VCaP (cell line): ENCODE results near the gene RASAL1.

Source experiments
- H3K27ac ChIP-seq: fragments of 450-650 bp; 2 replicates; pipeline ENCODE4 v1.5.1; 2017
- TF ChIP-seq, protein P1 (sequence below): fragments of 450-650 bp; conservative IDR thresholded peaks from 2 replicates; pipeline ENCODE4 v1.5.1; 2017; ENCODE audit warnings: mild to moderate bottlenecking, moderate library complexity

Gene RASAL1

DNA sequence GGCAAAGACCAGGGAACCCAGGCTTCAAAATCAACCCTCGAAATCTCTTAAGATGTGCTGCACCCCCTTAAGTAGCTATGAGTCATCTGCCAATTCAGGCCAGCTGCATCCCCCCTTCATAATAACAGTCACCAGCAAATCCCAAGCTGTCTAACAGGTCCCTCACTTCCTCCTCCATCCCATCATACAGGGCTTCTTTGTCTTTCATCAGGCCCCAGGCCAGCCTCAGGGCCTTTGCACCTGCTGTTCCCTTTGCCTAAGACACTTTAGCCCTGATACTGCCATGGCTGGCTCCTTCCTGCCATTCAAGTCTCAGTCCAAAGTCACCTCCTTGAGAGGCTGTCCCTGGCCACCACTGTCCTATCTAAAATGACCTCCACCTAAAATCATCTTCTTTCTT lies 4.0 kb downstream of the RASAL1 start:
- TF ChIP-seq, protein P1, sequence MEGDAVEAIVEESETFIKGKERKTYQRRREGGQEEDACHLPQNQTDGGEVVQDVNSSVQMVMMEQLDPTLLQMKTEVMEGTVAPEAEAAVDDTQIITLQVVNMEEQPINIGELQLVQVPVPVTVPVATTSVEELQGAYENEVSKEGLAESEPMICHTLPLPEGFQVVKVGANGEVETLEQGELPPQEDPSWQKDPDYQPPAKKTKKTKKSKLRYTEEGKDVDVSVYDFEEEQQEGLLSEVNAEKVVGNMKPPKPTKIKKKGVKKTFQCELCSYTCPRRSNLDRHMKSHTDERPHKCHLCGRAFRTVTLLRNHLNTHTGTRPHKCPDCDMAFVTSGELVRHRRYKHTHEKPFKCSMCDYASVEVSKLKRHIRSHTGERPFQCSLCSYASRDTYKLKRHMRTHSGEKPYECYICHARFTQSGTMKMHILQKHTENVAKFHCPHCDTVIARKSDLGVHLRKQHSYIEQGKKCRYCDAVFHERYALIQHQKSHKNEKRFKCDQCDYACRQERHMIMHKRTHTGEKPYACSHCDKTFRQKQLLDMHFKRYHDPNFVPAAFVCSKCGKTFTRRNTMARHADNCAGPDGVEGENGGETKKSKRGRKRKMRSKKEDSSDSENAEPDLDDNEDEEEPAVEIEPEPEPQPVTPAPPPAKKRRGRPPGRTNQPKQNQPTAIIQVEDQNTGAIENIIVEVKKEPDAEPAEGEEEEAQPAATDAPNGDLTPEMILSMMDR, result no peak
- no peak overlapping the region for H3K27ac ChIP-seq

DNA sequence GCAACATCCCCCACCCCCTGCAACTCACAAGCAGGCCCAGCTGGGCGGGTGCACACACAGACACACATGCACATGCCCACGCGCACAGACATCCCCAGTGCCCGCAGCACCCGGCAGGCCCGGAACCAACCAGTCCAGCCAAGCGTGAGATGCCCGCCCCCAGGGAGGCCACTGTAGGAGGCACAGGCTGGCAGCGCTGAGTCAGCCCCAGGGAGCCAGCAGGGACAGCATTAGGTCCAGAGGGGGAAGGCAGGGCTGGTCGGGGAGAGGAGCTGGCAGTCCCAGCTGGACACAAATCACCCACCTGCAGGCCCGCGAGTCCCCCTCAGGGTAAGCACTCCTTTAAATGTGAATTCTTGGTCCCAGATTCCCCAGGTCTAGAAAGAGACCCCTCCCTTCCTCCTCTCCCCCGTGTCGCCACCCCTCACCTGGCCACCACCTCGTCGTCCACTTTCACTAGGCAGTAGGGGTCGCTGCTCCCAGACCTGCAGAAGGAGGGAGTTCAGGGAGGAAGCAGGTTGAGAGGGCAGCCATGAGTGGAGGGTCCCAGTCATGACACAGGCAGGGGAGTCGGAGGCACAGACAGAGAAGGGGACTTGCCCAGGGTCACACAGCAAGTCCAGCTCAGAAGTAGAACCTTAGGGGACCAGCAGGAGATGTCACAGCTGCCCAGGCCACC lies 5.0 kb downstream of the RASAL1 start:
- TF ChIP-seq, protein P1, result no peak
- H3K27ac ChIP-seq, result no peak overlapping the region

- no peak overlapping the region for H3K27ac ChIP-seq
- TF ChIP-seq, protein P1, result no peak
Measured at GRCh38 chr12:113129664-113130456, 5.7 kb downstream of the RASAL1 start.

GRCh38 chr12:113128802-113129663 lies 6.5 kb downstream of the RASAL1 start:
- TF ChIP-seq, protein P1, result no peak
- H3K27ac ChIP-seq, result no peak overlapping the region

GRCh38 chr12:113127791-113128199 lies 7.8 kb downstream of the RASAL1 start:
- no peak overlapping the region for H3K27ac ChIP-seq
- TF ChIP-seq, protein P1, result no peak

- TF ChIP-seq, protein P1, result no peak
- H3K27ac ChIP-seq, result no peak overlapping the region
Measured at GRCh38 chr12:113120670-113121370, 14.7 kb downstream of the RASAL1 start.
